IPS DF 6.9 (cell line): ENCODE results near the gene DUSP7.
"Not testable (repeated sequence)": the region's sequence is repeated elsewhere in the genome, so short reads cannot be mapped to it uniquely, and the experiment has no call there.

ENCODE experiments used
- DNase-seq: peaks from one replicate; pipeline ENCODE4 v3.0.0-alpha.2; 2013; ENCODE audit warnings: low read depth, low spot score
- H3K27ac ChIP-seq: one replicate; pipeline ENCODE4 v1.5.1; 2013; ENCODE audit warnings: low read length, control low read depth
- H3K27me3 ChIP-seq: 2 replicates; pipeline ENCODE4 v1.6.1; 2013; ENCODE audit warnings: mild to moderate bottlenecking, low read length; ENCODE audit not compliant: control insufficient read depth, insufficient read depth
- H3K36me3 ChIP-seq: 2 replicates; pipeline ENCODE4 v1.6.1; 2013; ENCODE audit warnings: low read length; ENCODE audit not compliant: control insufficient read depth, insufficient read depth
- H3K4me1 ChIP-seq: 2 replicates; pipeline ENCODE4 v1.6.1; 2013; ENCODE audit warnings: low read length; ENCODE audit not compliant: control insufficient read depth, insufficient read depth
- H3K4me3 ChIP-seq: 2 replicates; pipeline ENCODE4 v1.5.1; 2013; ENCODE audit warnings: mild to moderate bottlenecking, low read length
- H3K9me3 ChIP-seq: 2 replicates; pipeline ENCODE4 v1.6.1; 2013; ENCODE audit warnings: low read length, inconsistent platforms; ENCODE audit not compliant: control insufficient read depth, insufficient read depth
- WGBS: extraction: QIAGEN DNeasy Blood & Tissue Kit; methylation state at CpG from one replicate; pipeline ENCODE4 v1.1.7; 2013; ENCODE audit warnings: mixed read lengths, missing lambda C conversion rate; ENCODE audit not compliant: insufficient read length, insufficient coverage; 5-methylcytosine and 5-hydroxymethylcytosine counted together

The DUSP7 gene

GRCh38 chr3:52036829-52037228 is 19.5 kb downstream of the DUSP7 start:
- no peaks in the 10 kb centered on the region for H3K36me3 ChIP-seq
- no peaks in the 10 kb centered on the region for H3K9me3 ChIP-seq
- H3K27me3 ChIP-seq: no peaks in the 10 kb centered on the region
- H3K4me1 ChIP-seq: no peaks in the 10 kb centered on the region
- no CpG with 5 or more reads among the region's 5 CpGs for WGBS
- no peak overlapping the region for H3K4me3 ChIP-seq
- H3K27ac ChIP-seq: no peak overlapping the region
- DNase-seq: no peak

- no peaks in the 10 kb centered on the region for H3K9me3 ChIP-seq
- no CpG with 5 or more reads among the region's 5 CpGs for WGBS
- DNase-seq: no peak
These were observed 20.1 kb downstream of the DUSP7 start for GRCh38 chr3:52036222-52036694.

DNA sequence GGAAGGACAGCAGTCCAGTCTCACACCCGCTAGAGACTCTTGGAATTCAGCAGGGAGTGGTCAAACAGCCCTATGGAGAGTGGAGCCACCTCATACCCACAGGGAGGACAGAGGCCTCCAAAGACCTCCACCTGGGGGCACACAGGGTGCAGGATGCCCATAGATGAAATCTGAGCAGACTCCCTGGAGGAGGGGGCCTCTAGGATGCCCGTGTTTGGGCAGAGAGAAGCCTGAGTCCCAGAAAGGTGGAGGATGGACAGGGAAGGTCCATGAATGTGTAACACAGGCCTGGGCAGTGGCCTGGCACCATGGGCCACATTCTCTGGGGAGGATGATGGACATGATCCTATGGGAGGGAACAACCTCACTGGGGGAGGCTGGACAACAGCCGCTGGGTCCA is 21.7 kb downstream of the DUSP7 start:
- Histone ChIP-seq H3K4me1 (no peaks in the 10 kb centered on the region), H3K4me3 (no peak overlapping the region), H3K27me3 (no peaks in the 10 kb centered on the region), H3K36me3 (no peaks in the 10 kb centered on the region), H3K9me3 (no peaks in the 10 kb centered on the region), H3K27ac (no peak overlapping the region)
- no peak for DNase-seq
- no CpG with 5 or more reads among the region's 3 CpGs for WGBS

More at GRCh38 chr3:52036222-52036694, 20.1 kb downstream of the DUSP7 start:
- no peaks in the 10 kb centered on the region for H3K4me1 ChIP-seq
- H3K36me3 ChIP-seq: no peaks in the 10 kb centered on the region
- no peaks in the 10 kb centered on the region for H3K27me3 ChIP-seq
- no peak overlapping the region for H3K4me3 ChIP-seq
- no peak overlapping the region for H3K27ac ChIP-seq

- H3K4me1 ChIP-seq: no peaks in the 10 kb centered on the region
These were observed 22.2 kb downstream of the DUSP7 start for GRCh38 chr3:52034212-52034611.

GRCh38 chr3:52033748-52034147 is 22.6 kb downstream of the DUSP7 start:
- not testable (repeated sequence) for DNase-seq, H3K9me3 ChIP-seq, H3K36me3 ChIP-seq, H3K27me3 ChIP-seq, H3K4me3 ChIP-seq, H3K4me1 ChIP-seq, H3K27ac ChIP-seq
- WGBS: no CpG with 5 or more reads among the region's 6 CpGs

More at GRCh38 chr3:52034212-52034611, 22.2 kb downstream of the DUSP7 start:
- DNase-seq: no peak
- Histone ChIP-seq H3K4me3 (no peak overlapping the region), H3K27ac (no peak overlapping the region), H3K27me3 (no peaks in the 10 kb centered on the region), H3K36me3 (no peaks in the 10 kb centered on the region), H3K9me3 (no peaks in the 10 kb centered on the region)
- no CpG with 5 or more reads among the region's 5 CpGs for WGBS

- WGBS: no CpG with 5 or more reads among the region's 11 CpGs
- Histone ChIP-seq H3K27ac (no peak overlapping the region), H3K4me3 (no peak overlapping the region), H3K4me1 (no peaks in the 10 kb centered on the region), H3K27me3 (no peaks in the 10 kb centered on the region), H3K36me3 (no peaks in the 10 kb centered on the region), H3K9me3 (no peaks in the 10 kb centered on the region)
- DNase-seq: no peak
These were observed 23.5 kb downstream of the DUSP7 start for GRCh38 chr3:52032702-52033408.

DNA sequence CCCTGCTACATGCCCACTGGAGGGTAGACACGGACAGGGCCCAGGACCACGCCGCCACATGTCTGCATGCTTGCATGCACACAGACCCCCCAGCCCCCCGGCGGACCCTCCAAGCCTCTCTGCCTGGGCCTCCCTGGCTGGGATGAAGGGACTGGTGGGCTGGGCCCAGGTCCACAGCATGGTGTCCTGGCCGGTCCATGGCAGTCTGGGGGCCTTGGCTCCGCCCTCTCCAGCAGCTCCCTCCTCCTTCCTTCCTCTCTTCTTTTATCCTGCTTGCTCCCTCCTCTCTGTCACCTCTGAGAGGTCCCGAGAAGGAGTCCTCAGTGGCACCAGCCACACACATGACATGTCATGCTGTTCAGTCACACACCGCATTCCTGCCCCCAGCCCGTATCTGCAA is 24.5 kb downstream of the DUSP7 start:
- H3K4me1 ChIP-seq: no peaks in the 10 kb centered on the region
- no peaks in the 10 kb centered on the region for H3K27me3 ChIP-seq
- no peak for DNase-seq
- H3K36me3 ChIP-seq: no peaks in the 10 kb centered on the region
- H3K9me3 ChIP-seq: no peaks in the 10 kb centered on the region
- no peak overlapping the region for H3K27ac ChIP-seq
- no peak overlapping the region for H3K4me3 ChIP-seq
- no CpG with 5 or more reads among the region's 10 CpGs for WGBS

DNA sequence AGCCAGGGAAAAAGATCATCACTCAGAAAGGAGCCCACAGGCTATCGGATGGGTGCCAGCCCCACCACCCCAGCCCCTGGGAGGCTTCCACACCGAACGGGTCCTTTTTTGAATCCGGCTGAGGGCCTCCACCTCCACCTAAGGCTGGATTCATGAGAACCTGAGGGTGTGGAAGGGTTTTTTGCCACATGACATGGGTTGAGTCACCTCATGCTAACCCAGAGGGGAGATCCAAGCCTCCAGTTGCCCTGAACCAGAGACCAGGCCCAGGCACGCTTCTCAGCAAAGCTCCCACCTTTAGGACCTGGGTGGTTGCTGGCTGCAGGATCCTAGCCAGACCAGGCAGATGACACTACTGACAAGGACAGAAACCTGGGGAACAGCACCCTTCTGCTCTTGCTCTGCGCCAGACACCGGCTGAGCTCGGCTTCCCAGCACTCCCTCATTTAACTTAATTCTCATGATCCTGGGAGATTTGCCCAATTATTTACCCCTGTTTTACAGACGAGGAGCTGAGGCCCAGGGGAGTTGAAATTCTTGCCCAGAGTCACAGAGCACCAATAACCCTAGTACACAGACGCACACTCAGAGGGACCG is 25.6 kb downstream of the DUSP7 start:
- Histone ChIP-seq H3K4me1 (no peaks in the 10 kb centered on the region), H3K9me3 (no peaks in the 10 kb centered on the region), H3K4me3 (no peak overlapping the region), H3K36me3 (no peaks in the 10 kb centered on the region), H3K27me3 (no peaks in the 10 kb centered on the region), H3K27ac (no peak overlapping the region)
- no peak for DNase-seq
- no CpG with 5 or more reads among the region's 11 CpGs for WGBS

- no peak for DNase-seq
- Histone ChIP-seq H3K4me3 (no peak overlapping the region), H3K27me3 (no peaks in the 10 kb centered on the region), H3K9me3 (no peaks in the 10 kb centered on the region), H3K36me3 (no peaks in the 10 kb centered on the region), H3K27ac (no peak overlapping the region), H3K4me1 (no peaks in the 10 kb centered on the region)
- no CpG with 5 or more reads among the region's 10 CpGs for WGBS
These were observed 26.8 kb downstream of the DUSP7 start for GRCh38 chr3:52029535-52029934.

- H3K27me3 ChIP-seq: no peaks in the 10 kb centered on the region
- no peaks in the 10 kb centered on the region for H3K36me3 ChIP-seq
- no peaks in the 10 kb centered on the region for H3K4me1 ChIP-seq
- no peak overlapping the region for H3K4me3 ChIP-seq
- H3K9me3 ChIP-seq: no peaks in the 10 kb centered on the region
- WGBS: no CpG with 5 or more reads among the region's 9 CpGs
- H3K27ac ChIP-seq: no peak overlapping the region
- no peak for DNase-seq
These were observed 27.3 kb downstream of the DUSP7 start for GRCh38 chr3:52029053-52029452.

DNA sequence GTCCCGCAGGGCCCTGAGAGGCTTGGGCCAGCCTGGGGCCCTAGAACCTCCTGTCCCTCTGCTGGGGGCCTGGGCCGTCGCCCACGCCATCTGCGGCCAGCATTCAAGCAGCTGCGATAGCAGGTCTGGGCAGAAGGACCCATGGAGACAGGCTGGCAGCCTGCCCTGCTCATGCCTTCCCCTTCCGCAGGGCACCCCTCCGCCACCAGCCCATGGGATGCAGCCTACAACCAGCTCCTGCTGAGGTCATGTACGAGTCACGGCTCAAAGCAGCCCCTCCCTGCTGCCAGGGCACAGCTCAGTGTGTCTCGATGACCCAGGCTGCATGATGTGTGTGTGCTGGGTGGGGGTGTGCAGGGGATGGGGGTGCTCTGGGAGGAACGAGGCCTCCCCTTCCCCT is 27.8 kb downstream of the DUSP7 start:
- WGBS: no CpG with 5 or more reads among the region's 12 CpGs
- H3K4me3 ChIP-seq: no peak overlapping the region
- no peaks in the 10 kb centered on the region for H3K36me3 ChIP-seq
- H3K9me3 ChIP-seq: no peaks in the 10 kb centered on the region
- H3K4me1 ChIP-seq: no peaks in the 10 kb centered on the region
- H3K27me3 ChIP-seq: no peaks in the 10 kb centered on the region
- H3K27ac ChIP-seq: no peak overlapping the region
- no peak for DNase-seq
